Right renal pelvis (tissue), 4 donors: ENCODE results near the gene ATOH8. TPM values are rescaled to one million over a fixed set of nuclear protein-coding genes. Genes with fewer than 3 reads are reported as not detected.
A peak's percentile ranks its signal among the peaks of the same experiment; 100 is the strongest.
"Not testable (repeated sequence)": the region's sequence is repeated elsewhere in the genome, so short reads cannot be mapped to it uniquely, and the experiment has no call there.

Experiments
- DNase-seq, 4 donors: peaks; one replicate each; pipeline ENCODE4 v3.0.0-alpha.2; 2013; ENCODE audit warnings: low read depth in 4 of 4, low spot score in 3 of 4, missing footprints in 1 of 4
- polyA plus RNA-seq, 4 donors: library from polyadenylated mRNA; unstranded; fragments of 120-200 nt; gene quantifications; one replicate each; pipeline ENCODE4 v1.2.1, GENCODE V29; 2013; ENCODE audit not compliant: insufficient read length in 4 of 4

The ATOH8 gene
- polyA plus RNA-seq, 4 donors, result 12.0 to 17.1 (median 13.4) TPM

GRCh38 chr2:85813211-85813981, 59.6 kb downstream of the ATOH8 start:
- no peak for DNase-seq

DNA sequence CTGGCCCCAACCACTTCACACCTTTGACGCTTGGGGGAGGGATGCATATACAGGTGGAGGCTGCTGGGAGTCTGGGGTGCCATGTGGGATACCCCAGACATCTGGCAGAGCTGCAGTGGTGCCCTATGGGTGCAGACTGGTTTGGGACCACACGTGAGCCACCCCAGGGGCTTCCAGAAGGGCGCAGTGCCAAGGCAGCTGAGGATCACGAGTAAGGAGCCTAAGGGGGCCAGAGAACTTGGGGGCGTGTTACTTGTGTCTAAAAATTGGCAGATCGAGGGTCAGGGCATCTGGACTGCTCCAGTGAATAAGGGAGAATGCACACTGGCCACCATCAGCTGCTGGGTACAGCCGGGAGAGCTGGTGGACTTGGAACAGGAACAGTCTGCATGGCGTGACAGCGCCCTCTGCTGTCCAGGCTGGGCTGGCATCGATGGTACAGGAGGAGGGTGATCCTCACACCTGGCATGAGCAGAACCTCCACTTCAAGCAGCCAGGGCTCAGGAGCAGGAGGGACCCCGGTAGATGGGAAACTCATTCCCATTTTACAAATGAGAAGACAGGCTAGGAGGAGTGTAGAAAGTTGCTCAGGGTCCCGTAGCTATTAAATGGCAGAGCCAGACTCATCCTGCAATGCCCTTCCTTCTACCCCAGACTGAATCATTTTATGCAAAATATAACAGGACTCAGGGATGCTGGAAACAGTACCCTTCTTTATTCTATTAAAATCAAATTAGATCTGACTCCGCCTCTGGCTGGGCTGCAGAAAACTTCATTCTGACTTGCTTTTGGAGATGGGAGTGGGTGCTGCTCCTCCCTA, 60.4 kb downstream of the ATOH8 start:
- DNase-seq, result peak; percentile 67 to 80 (median 77)

DNA sequence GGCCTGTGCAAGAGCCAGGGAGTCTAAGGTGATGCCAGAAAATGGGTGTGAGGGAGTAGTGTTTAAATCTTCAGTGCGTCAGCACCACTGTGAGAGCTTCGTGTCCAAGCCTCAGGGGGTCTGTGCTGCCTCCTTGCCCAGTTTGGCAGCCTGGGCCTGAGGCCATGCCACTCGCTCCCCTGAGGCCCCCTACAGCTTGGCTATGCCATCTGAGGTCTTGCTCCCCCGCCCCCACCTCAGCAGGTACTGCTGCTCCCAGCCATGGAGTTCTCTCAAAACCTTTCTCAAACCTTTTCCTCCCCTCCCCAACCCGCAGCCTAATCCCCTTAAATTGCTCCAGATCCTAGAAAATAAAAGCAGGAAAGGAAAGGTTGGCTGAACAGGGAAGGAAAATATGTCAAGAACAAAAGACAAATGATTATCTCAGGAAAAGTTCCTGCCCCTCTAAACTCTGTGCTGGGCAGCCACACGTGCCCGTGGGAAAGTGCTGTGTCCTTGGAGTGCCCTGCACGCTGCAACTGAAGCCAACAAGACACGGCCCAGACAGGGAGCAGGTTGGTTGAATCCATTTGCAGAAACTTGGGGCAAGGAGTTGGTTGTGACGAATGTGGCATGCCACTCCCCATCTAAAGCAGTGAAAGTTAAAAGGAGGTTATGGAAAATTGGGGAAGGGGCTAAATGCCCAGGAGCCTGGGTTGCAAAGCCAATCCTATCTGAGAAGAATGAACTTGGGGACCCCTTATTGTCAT, 61.2 kb downstream of the ATOH8 start:
- DNase-seq, result no peak

- no peak for DNase-seq
Observed at GRCh38 chr2:85819811-85820510, 66.2 kb downstream of the ATOH8 start.

GRCh38 chr2:85822766-85823165, 69.0 kb downstream of the ATOH8 start:
- no peak for DNase-seq

DNA sequence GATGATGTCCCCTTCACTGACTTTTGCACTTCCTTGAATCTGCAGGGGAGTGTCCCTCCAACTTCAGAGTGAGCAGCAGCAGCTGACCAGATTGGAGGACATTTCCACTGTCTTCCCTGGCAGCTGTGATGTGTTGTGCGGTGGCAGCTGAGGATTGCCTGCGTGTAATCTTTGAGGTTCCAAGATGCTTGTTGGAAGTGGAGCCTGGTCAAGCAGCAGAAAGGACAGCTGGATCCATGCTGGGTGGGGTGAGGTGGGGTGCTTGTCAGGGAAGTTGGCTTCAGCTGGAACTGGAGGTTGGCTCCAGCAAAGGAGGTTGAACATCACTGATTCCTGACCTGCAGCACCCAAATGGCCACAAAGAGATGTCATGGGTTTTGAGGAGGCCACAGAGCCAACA, 70.2 kb downstream of the ATOH8 start:
- no peak for DNase-seq

GRCh38 chr2:85826990-85827878, 73.4 kb downstream of the ATOH8 start:
- DNase-seq, result peak in 3 of 4 donors; percentile 25 to 53 (median 33)

- no peak for DNase-seq
Observed at GRCh38 chr2:85827879-85828569, 74.2 kb downstream of the ATOH8 start.

GRCh38 chr2:85828725-85829124, 74.9 kb downstream of the ATOH8 start:
- no peak for DNase-seq

- not testable (repeated sequence) for DNase-seq
Observed at GRCh38 chr2:85829394-85829793, 75.6 kb downstream of the ATOH8 start.

- no peak for DNase-seq
Observed at GRCh38 chr2:85830645-85831044, 76.9 kb downstream of the ATOH8 start.

DNA sequence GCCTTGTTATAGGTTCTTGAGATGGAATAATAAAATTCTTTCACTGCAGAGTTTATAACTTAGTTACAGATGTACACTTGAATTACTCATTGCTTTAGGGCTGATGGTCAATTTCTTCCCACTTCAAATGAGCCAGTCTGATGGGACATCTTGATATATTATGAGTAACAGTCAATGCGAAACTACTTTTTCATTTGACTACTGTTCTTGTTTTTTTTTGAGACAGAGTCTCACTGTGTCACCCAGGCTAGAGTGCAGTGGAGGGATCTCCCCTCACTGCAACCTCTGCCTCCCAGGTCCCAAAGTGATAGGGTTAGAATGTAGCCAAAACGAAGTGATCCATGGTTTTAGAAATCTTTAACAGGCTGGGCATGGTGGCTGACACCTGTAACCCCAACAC, 77.9 kb downstream of the ATOH8 start:
- DNase-seq, result no peak

GRCh38 chr2:85834466-85834865, 80.7 kb downstream of the ATOH8 start:
- DNase-seq, result no peak

Other genes starting within 250 kb of the ATOH8 start
- 100 to 1,000 TPM; 310 to 357 (median 338) TPM for gene MAT2A, start 214.8 kb upstream of the ATOH8 start, polyA plus RNA-seq
- 10 to 100 TPM; 39.1 to 45.8 (median 42.2) TPM for gene GGCX, start 192.5 kb upstream of the ATOH8 start, polyA plus RNA-seq
- 100 to 1,000 TPM in 2 of 4 donors, 10 to 100 TPM in 2; 90.7 to 106 (median 101) TPM for gene VAMP8, start 176.4 kb upstream of the ATOH8 start, polyA plus RNA-seq
- 10 to 100 TPM; 40.5 to 50.8 (median 42.5) TPM for gene VAMP5, start 169.6 kb upstream of the ATOH8 start, polyA plus RNA-seq
- 100 to 1,000 TPM; 137 to 157 (median 139) TPM for gene RNF181, start 158.2 kb upstream of the ATOH8 start, polyA plus RNA-seq
- 10 to 100 TPM; 35.1 to 43.3 (median 37.9) TPM for gene TMEM150A, start 151.3 kb upstream of the ATOH8 start, polyA plus RNA-seq
- gene C2orf68, start 141.9 kb upstream of the ATOH8 start, polyA plus RNA-seq, result 10 to 100 TPM; 55.0 to 67.0 (median 59.8) TPM
- gene USP39, start 137.8 kb upstream of the ATOH8 start, polyA plus RNA-seq, result 10 to 100 TPM; 68.7 to 69.8 (median 69.3) TPM
- under 1 TPM in 3 of 4 donors, not detected in 1; 0.09 to 0.57 (median 0.14) TPM for gene SFTPB, start 85.8 kb upstream of the ATOH8 start, polyA plus RNA-seq
- under 1 TPM in 3 of 4 donors, not detected in 1; 0.36 to 0.63 (median 0.51) TPM for gene GNLY, start 59.6 kb upstream of the ATOH8 start, polyA plus RNA-seq
- 10 to 100 TPM; 10.8 to 13.1 (median 11.3) TPM for gene ST3GAL5, start 135.0 kb downstream of the ATOH8 start, polyA plus RNA-seq